Astrocyte of the spinal cord (primary cell): Measurements from ENCODE around the gene ADAMTS6.

Experiments used
- DNase-seq: peaks from one replicate; pipeline ENCODE4 v3.0.0; 2011; ENCODE audit warnings: low read depth, low spot score
- H3K4me3 ChIP-seq: 2 replicates; pipeline ENCODE4 v1.5.1; 2011; ENCODE audit warnings: low read depth, mild to moderate bottlenecking, low read length, moderate library complexity
- CTCF ChIP-seq: IDR thresholded peaks from 2 replicates; pipeline ENCODE4 v1.5.1; 2012; ENCODE audit warnings: low read depth, mild to moderate bottlenecking, low read length, inconsistent platforms
- in situ Hi-C: cut with HindIII; loops from 2 replicates; pipeline ENCODE4 v1.10.0; 2017; ENCODE audit warnings: low sequenced_read_pairs

Gene ADAMTS6

GRCh38 chr5:65105301-65105700 is 376.4 kb downstream of the ADAMTS6 start:
- no peak for DNase-seq
- in situ Hi-C loops: no loop called here
- no peak overlapping the region for H3K4me3 ChIP-seq
- no peak for TF ChIP-seq CTCF

GRCh38 chr5:65104831-65105230 is 376.9 kb downstream of the ADAMTS6 start:
- no peak overlapping the region for H3K4me3 ChIP-seq
- no peak for TF ChIP-seq CTCF
- in situ Hi-C loops: no loop called here
- no peak for DNase-seq

- no peak for TF ChIP-seq CTCF
- no peak overlapping the region for H3K4me3 ChIP-seq
- no peak for DNase-seq
- in situ Hi-C loops: no loop called here
Observed at GRCh38 chr5:65103756-65104440, 377.8 kb downstream of the ADAMTS6 start.

- DNase-seq: peak; percentile 74
- peak; percentile 23 for TF ChIP-seq CTCF
- in situ Hi-C loops: no loop called here
- peak overlapping the region; percentile 43 for H3K4me3 ChIP-seq
Observed at GRCh38 chr5:65102976-65103711, 378.6 kb downstream of the ADAMTS6 start.

- H3K4me3 ChIP-seq: peak overlapping the region; percentile 37
- in situ Hi-C loops: no loop called here
- DNase-seq: peak; percentile 26
- TF ChIP-seq CTCF: no peak
Observed at GRCh38 chr5:65102371-65102975, 379.2 kb downstream of the ADAMTS6 start.

- no peak overlapping the region for H3K4me3 ChIP-seq
- DNase-seq: no peak
- no peak for TF ChIP-seq CTCF
- in situ Hi-C loops: no loop called here
Observed at GRCh38 chr5:65101632-65102100, 380.1 kb downstream of the ADAMTS6 start.
